Effector CD4-positive, alpha-beta T cell (primary cell): ENCODE measurements around the gene TP73.

Experiments used
- DNase-seq: peaks from one replicate; pipeline ENCODE4 v3.0.0-alpha.2; 2020

The TP73 gene

DNA sequence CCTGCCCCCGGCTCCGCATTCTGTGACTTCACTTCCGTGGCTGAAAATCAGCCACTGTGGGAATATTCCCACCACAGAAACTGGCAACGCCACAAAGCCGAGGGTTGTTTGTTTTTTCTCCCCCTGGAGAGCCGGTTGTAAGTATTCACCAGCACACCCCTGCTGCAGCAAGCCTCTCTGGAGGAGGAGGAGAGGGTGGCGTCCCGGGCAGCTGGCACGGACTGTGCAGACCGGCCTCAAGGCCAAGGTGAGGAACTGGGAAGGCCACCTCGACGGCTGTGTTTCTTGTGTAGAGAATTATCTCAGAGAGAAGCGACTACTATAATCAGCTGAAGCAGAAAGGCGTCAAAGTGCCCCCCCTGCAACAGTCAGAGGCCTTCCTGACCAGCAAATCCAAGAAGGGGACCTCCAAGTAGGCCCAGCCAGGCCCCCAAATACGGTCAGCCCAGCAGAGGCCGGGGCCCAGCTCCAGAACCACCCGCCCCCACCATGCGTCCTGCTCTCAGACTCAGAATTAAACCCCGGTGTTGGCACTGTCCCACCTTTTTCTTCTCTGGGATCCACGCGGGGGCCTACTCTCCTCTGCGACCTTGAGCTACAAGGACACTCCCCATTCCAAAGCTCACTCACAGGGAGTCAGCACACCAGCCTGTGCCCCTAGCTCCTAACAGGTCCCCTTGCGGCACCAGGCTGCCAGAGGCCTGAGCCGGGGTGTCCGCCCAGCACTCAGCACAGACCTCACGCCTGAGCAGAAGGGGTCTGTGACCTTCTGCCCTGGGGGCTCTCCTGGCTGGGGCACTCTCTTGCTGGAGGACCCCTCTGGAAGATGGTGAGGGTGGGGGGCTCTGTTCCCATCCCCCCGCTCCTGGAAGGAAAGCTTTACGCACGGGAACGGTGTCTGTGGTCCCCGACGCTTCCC lies 119.1 kb downstream of the TP73 start:
- DNase-seq: no peak

DNA sequence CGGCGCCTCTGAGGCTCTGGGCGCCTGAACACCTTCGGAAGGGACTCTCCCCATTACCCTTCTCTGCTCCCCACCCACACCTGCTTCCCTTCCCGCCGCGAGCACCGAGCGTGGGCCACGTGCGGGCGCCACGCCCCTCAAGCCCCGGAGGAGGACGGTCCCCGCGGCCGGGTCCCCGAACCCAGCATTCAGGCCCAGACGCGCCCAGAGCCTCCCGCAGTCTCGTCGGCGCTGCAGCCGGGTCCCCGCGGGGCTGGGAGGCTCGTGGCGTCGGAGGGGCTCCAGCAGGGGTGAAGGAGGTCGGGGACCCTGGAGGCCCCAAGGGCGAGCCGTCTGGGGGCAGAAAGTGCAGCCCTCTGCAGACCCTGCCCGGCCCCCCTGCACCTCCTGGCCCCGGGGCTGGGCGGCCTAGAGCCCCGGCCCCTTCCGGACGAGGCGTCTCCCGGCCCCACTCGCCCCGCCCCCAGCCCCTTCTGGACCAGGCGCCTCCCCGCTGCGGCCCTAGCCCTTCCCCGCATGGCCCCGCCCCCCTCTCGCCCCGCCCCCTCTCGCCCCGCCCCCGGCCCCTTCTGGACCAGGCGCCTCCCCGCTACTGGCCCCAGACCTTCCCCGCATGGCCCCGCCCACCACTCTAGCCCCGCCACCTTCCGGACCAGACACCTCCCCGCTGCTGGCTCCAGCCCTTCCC lies 119.9 kb downstream of the TP73 start:
- DNase-seq: peak; percentile 80

- no peak for DNase-seq
These were observed 120.6 kb downstream of the TP73 start, which contains the start of gene SMIM1 for GRCh38 chr1:3772715-3773571. SMIM1 (plus strand) TSS chr1:3772749; CDS start chr1:3775374, 2,625 bp downstream.

- no peak for DNase-seq
These were observed 121.4 kb downstream of the TP73 start for GRCh38 chr1:3773572-3774275.

DNA sequence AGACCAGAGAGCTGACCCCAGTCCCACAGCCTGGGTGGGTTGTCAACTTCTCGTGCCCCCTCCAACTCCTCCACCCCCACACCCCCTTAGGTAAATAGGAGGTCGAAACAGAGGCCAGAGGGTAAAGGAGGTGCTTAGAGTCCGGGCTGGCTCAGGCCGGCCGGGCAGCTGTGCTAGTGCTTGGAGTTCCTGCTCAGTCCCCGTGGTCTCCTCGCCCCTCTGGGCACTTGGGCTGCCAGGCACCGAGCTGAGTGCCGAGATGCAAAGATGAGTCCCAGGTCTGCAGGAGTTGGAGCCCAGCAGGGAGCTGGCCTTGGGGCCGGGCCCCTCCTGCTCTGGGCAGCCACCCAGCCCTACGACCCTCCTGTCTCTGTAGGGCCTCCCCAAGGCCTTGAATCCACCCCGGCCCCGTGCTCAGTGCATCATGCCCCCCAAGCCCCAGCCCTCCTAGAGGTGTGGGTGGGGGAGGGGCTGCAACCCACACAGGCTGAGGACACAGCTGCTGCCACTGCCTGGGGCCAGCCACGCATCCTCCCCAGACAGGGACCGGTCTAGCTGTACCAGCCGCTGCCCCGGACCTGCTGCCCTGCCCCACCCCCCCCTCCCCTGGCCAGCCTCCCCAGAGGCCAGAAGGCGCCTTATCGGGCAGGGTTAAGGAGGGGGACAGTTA lies 122.1 kb downstream of the TP73 start:
- DNase-seq: no peak

DNA sequence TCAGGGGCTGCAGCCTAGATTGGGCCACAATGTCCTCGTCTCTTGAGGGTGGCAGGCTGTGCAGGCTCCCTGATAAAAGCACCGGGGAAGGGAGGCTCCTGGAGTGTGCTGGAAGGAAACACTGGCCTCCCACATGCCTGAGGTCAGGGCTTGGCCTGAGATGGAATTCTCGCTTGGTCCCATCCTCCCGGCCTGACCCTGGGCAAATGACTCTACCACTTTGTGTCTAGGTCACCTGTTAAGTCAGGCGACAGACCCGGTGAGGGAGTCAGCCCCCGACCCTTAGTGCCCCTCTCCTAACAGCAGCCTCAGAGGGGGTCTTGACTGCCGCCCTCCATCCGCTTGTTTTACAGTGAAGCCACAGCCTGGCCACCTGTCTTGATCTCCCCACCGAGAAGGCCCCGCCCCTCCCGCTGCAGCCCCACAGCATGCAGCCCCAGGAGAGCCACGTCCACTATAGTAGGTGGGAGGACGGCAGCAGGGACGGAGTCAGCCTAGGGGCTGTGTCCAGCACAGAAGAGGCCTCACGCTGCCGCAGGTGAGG lies 122.7 kb downstream of the TP73 start:
- DNase-seq: no peak

- DNase-seq: peak; percentile 24
These were observed 123.3 kb downstream of the TP73 start for GRCh38 chr1:3775490-3776230.

GRCh38 chr1:3776231-3776961 lies 124.1 kb downstream of the TP73 start:
- no peak for DNase-seq

GRCh38 chr1:3777078-3777547 lies 124.8 kb downstream of the TP73 start:
- no peak for DNase-seq

GRCh38 chr1:3777647-3778589 lies 125.6 kb downstream of the TP73 start:
- DNase-seq: no peak

DNA sequence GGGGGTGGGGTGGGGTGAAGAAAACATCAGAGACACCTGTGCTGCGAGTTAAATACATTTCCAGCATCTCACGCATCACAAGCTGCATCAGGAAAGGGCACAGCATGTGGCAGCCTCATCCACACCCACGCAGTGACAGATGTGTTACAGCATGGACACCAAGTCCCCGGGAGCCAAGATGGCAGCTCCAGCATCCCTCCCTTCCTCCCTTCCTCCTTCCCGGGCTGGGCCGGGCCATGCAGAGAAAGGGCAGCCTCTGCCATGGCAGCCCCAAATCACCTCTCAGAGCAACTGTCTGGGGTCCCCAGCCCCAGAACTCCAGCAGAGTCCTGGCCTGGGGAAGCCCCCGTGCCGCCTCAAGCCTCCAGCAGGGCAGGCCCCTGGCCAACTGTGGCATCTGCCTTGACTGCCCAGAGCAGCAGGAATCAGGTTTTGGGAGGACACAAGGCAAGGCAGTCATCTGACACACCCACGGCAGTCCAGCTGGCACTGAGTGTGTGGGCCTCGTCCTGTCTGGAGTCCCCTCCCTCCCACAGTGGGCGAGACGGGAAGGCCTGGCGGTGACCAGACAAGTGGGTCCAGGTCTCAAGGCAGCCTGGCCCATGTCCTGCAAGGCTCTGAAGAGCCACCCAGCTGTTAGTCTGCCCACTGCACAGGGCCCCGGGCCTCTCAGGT lies 126.4 kb downstream of the TP73 start:
- no peak for DNase-seq

- no peak for DNase-seq
These were observed 127.1 kb downstream of the TP73 start for GRCh38 chr1:3779265-3779911.

- DNase-seq: no peak
These were observed 127.6 kb downstream of the TP73 start for GRCh38 chr1:3779912-3780416.

DNA sequence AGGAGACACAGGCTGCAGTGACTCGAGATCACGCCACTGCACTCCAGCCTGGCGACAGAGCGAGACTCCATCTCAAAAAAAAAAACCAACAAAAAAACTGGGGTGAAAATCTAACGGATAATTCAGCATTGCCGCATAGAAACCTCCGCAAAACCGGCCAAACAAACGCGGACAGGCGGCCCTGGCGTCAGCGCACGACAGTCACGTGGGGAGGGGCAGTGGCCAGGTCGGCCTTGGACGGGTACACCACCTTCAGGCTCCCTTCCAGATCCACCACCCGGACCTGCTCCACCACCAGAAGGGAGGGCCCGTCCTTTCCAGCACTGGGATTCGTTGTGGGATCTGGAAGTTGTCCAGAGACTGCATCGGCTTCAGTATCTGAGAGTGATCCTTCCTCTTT lies 128.6 kb downstream of the TP73 start:
- DNase-seq: no peak

DNA sequence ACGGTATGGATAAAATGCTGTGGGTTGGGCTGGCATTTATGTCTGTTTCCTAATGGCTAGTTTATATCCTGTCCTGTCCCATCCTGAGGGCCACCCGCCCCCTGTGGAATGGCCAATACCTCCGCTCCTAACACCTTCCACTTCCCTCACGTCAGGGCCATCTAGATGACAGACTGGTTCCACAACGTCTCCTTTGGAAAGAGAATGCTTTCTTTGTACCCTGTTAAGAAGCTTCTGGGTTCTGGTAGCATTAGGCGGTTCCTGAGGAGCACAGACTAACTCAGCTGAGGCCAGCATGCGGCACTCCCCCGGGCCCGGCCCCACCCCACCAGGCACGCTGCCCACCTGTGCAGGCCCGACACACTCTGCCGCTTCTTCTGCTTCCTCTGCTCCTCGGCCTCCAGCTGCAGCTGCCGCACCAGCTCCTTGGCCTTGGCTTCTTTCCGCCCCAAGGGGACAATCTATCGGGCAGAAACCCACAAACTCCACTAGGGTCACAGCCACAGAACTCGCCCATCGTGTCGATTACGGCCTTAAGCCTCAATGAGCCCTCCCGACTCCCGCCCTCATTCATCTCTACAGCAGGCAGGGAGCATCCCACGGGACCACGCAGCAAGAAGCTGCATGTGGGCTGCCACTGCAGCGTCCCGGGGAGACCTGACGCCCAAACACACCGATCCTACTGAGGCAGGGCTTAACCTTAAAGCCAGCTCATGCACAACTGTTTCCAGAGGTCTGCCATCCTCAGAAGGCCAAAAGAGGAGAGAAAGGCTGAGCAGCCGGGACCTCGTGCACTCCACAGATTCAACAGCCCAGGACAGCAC lies 131.5 kb downstream of the TP73 start:
- no peak for DNase-seq

DNA sequence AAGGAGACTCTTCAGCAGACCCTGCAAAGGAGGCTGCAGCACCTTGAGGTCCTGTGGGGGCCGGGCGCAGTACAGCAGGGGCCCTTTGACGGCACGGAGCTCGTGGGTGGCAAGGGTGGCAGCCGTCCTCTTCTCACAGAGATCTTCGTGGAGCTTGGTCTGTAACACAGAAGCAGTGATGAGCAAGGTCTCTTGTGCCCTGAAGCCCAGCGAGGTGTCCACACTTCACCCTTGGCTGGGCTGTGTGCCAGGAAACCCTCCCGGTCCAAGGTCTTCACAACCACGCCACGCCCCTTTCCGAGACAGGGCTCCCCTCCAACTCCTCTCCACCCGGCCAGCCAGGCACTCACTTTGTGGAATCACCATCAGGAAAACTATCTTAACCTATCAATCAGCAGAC lies 132.7 kb downstream of the TP73 start:
- no peak for DNase-seq
